Hepatocyte (in vitro differentiated cells): Measurements from ENCODE around the gene S100A3.

Experiments used
- CTCF ChIP-seq: fragments of 200-600 bp; sonication (generic); IDR thresholded peaks from 2 replicates; pipeline ENCODE4 v1.5.1; 2016; ENCODE audit warnings: antibody characterized with exemption, mild to moderate bottlenecking; ENCODE audit not compliant: poor library complexity
- EZH2 ChIP-seq: fragments of 200-600 bp; sonication (generic); IDR thresholded peaks from 2 replicates; pipeline ENCODE4 v1.6.1; 2016; ENCODE audit warnings: antibody characterized with exemption, mild to moderate bottlenecking, borderline replicate concordance
- EZH2phosphoT487 ChIP-seq: fragments of 200-600 bp; sonication (generic); IDR thresholded peaks from one replicate; pipeline ENCODE4 v1.6.1; 2018; ENCODE audit warnings: antibody characterized with exemption, mild to moderate bottlenecking, low read depth, moderate library complexity; ENCODE audit not compliant: unreplicated experiment, severe bottlenecking

GRCh38 chr1:153541641-153542590, 7.1 kb downstream of the S100A3 start:
- no peak for TF ChIP-seq CTCF
- no peak for TF ChIP-seq EZH2
- no peak for TF ChIP-seq EZH2phosphoT487
